Measurements from ENCODE around the gene ADGB. TPM values are rescaled to one million over a fixed set of nuclear protein-coding genes. Genes with fewer than 3 reads are reported as not detected.

Gene ADGB
- total RNA-seq (2021; ENCODE audit: unreplicated experiment) (not detected), Bru-seq, nascent RNA (percentile 0 among the genes with signal in this experiment), BruChase-seq, experiment 1, labeled RNA remaining after a 6-hour chase (percentile 1 among the genes with signal in this experiment), BruChase-seq, experiment 2, labeled RNA remaining after a 2-hour chase (percentile 0 among the genes with signal in this experiment)
- polyA plus RNA-seq (2012): not detected in 2 replicates
- long read RNA-seq: 0 reads

DNA sequence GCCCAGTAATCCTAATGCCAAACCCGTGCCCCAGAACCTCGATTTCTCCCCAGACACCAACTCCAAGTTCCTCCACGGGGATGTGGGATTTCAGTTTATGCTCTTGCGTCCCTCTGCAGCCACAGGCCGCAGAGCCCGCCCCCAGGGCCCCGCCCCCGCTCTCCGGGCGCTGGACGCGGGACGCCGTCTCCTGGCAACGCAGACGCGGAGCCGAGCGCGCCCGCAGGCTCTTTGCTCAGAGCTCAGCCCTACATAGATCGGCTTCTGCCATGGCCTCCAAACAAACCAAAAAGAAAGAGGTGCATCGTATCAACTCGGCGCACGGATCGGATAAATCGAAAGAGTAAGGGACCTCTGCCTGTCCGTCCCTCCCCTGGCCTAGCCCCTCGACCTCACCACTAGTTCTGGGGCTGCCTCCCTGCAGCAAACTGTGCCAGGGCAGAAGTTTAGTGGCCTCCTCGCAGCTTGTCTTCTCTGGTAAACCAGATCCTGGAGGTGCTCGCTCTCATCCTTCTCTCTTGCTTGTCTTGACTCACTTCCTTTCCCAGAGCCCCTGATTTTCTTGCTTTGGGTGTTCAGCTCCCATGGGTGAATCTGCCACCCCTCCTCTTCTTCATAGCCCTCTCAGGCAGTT, at the start of gene ADGB:
Gene ADGB, plus strand, starts transcription at position 201 of the 634 bp plus-strand sequence. Its CDS starts 69 bp downstream, at position 270.
- Histone ChIP-seq H3K79me2 (ENCODE audit: insufficient read depth, low read length) (no peaks in the 10 kb centered on the region), H2AFZ (ENCODE audit: low read depth, low read length, poor library complexity, severe bottlenecking) (no peak within 1 kb of the TSS), H4K20me1 (ENCODE audit: insufficient read depth) (no peaks in the 10 kb centered on the region), H3K36me3 (ENCODE audit: control insufficient read depth in 1 of 2, insufficient read depth in 2 of 2, low read length in 2 of 2) (no peaks in the 10 kb centered on the region), H3K4me1 (ENCODE audit: control insufficient read depth in 1 of 2, insufficient read depth in 2 of 2, low read length in 2 of 2) (no peaks in the 10 kb centered on the region), H3K27me3 (ENCODE audit: insufficient read depth, low read length) (peaks cover 4% of the 10 kb centered on the region; the same call in 1 of the 2 replicates), H3K27ac (ENCODE audit: low read depth, low read length) (no peak within 1 kb of the TSS), H3K4me2 (ENCODE audit: low read length) (no peak within 1 kb of the TSS), H3K4me3 (replicated peaks in 1 of 2; ENCODE audit: low read depth in 1 of 2, low read length in 2 of 2) (no peak within 1 kb of the TSS), H3K9me3 (ENCODE audit: control insufficient read depth in 1 of 2, insufficient read depth in 1 of 2, low read depth in 1 of 2, low read length in 2 of 2) (no peaks in the 10 kb centered on the region), H3K9me2 (ENCODE audit: insufficient read depth) (no peaks in the 10 kb centered on the region), H3K9ac (ENCODE audit: low read length) (no peak within 1 kb of the TSS)
- BruUV-seq (replicated peaks): no TSS peak
- ChIA-PET CTCF (no interaction called here), RAD21 (ENCODE audit: low non-redundant PET in 1 of 2, low total read pairs in 2 of 2, uncharacterized antibody in 2 of 2, unreplicated experiment in 2 of 2) (no interaction called here), POLR2A (no interaction called here)
- ATAC-seq: no peak
- no peak for DNase-seq (ENCODE audit: low read depth, low spot score)
- TF ChIP-seq, protein P1, sequence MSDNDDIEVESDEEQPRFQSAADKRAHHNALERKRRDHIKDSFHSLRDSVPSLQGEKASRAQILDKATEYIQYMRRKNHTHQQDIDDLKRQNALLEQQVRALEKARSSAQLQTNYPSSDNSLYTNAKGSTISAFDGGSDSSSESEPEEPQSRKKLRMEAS (IDR thresholded peaks at IDR 0.05): no peak
- TF ChIP-seq SRF (IDR thresholded peaks at IDR 0.05; ENCODE audit: low read depth) (no peak), SIN3A (IDR thresholded peaks at IDR 0.05; ENCODE audit: low read depth) (no peak), POLR2AphosphoS5 (IDR thresholded peaks at IDR 0.05; ENCODE audit: low read depth, low read length) (no peak), JUND (IDR thresholded peaks at IDR 0.05) (no peak), EGR1 (IDR thresholded peaks at IDR 0.05; ENCODE audit: low read depth) (no peak), SP1 (IDR thresholded peaks at IDR 0.05; ENCODE audit: low read depth) (no peak), RAD21 (IDR thresholded peaks at IDR 0.05; ENCODE audit: low read depth) (no peak), ZNF274 (IDR thresholded peaks at IDR 0.05; ENCODE audit: low read depth, low read length) (no peak), EZH2phosphoT487 (IDR thresholded peaks at IDR 0.05; ENCODE audit: borderline replicate concordance) (no peak)
- TF ChIP-seq, protein P2, sequence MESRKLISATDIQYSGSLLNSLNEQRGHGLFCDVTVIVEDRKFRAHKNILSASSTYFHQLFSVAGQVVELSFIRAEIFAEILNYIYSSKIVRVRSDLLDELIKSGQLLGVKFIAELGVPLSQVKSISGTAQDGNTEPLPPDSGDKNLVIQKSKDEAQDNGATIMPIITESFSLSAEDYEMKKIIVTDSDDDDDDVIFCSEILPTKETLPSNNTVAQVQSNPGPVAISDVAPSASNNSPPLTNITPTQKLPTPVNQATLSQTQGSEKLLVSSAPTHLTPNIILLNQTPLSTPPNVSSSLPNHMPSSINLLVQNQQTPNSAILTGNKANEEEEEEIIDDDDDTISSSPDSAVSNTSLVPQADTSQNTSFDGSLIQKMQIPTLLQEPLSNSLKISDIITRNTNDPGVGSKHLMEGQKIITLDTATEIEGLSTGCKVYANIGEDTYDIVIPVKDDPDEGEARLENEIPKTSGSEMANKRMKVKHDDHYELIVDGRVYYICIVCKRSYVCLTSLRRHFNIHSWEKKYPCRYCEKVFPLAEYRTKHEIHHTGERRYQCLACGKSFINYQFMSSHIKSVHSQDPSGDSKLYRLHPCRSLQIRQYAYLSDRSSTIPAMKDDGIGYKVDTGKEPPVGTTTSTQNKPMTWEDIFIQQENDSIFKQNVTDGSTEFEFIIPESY (IDR thresholded peaks at IDR 0.05; ENCODE audit: extremely low read depth, insufficient replicate concordance, low read length): no peak
- intact Hi-C loops (cut with micrococcal nuclease): no loop called here

All from HCT116 (cell line).